A673 (cell line): ENCODE data around the gene ITGA1. TPM values are rescaled to one million over a fixed set of nuclear protein-coding genes. Genes with fewer than 3 reads are reported as not detected.

Source experiments
- BruUV-seq: library from RNA; stranded (reverse); fragments of 400-500 nt; replicated peaks from 2 replicates; lab custom pipeline; 2021; lab: Mats Ljungman, UMichigan
- CTCF ChIA-PET: fragments of 300-600 bp; sonication (Branson Sonifier 250); formaldehyde crosslinking; loops from one replicate; lab custom pipeline; 2022; ENCODE audit warnings: antibody characterized with exemption; lab: Charles Lee
- POLR2A ChIA-PET: fragments of 300-600 bp; sonication (Branson Sonifier 250); formaldehyde crosslinking; loops from one replicate; lab custom pipeline; 2022; ENCODE audit warnings: antibody characterized with exemption; ENCODE audit not compliant: low non-redundant PET; lab: Charles Lee
- DNase-seq: peaks from one replicate; pipeline ENCODE4 v3.0.0-alpha.2; 2015; ENCODE audit warnings: low spot score
- H3K27ac ChIP-seq: fragments of 200-600 bp; sonication (generic); 2 replicates; pipeline ENCODE4 v1.5.1; 2016; ENCODE audit warnings: mixed run types, low read depth, mild to moderate bottlenecking, mixed read lengths, antibody characterized with exemption, low read length; ENCODE audit not compliant: poor library complexity, severe bottlenecking
- H3K27me3 ChIP-seq: fragments of 200-600 bp; sonication (generic); replicated peaks from 2 replicates; pipeline ENCODE4 v1.6.1; 2017; ENCODE audit warnings: mixed run types, low read depth, mild to moderate bottlenecking, mixed read lengths, antibody characterized with exemption, low read length; ENCODE audit not compliant: insufficient read depth, poor library complexity
- H3K36me3 ChIP-seq: fragments of 200-600 bp; sonication (generic); 2 replicates; pipeline ENCODE4 v1.6.1; 2016; ENCODE audit warnings: mixed run types, mild to moderate bottlenecking, mixed read lengths, antibody characterized with exemption, low read length; ENCODE audit not compliant: insufficient read depth, poor library complexity, severe bottlenecking
- H3K4me1 ChIP-seq: fragments of 200-600 bp; sonication (generic); 2 replicates; pipeline ENCODE4 v1.6.1; 2017; ENCODE audit warnings: mixed run types, mild to moderate bottlenecking, mixed read lengths, antibody characterized with exemption, low read length; ENCODE audit not compliant: insufficient read depth, poor library complexity, severe bottlenecking
- H3K4me3 ChIP-seq: fragments of 200-600 bp; sonication (generic); 2 replicates; pipeline ENCODE4 v1.5.1; 2016; ENCODE audit warnings: low read depth, mixed run types, mild to moderate bottlenecking, mixed read lengths, low read length; ENCODE audit not compliant: poor library complexity, severe bottlenecking
- H3K9me3 ChIP-seq: fragments of 200-600 bp; sonication (generic); 2 replicates; pipeline ENCODE4 v1.6.1; 2016; ENCODE audit warnings: mixed run types, low read depth, mild to moderate bottlenecking, mixed read lengths, antibody characterized with exemption, low read length; ENCODE audit not compliant: poor library complexity, severe bottlenecking
- EZH2 ChIP-seq: fragments of 200-600 bp; sonication (generic); IDR thresholded peaks from 2 replicates; pipeline ENCODE4 v1.6.1; 2017; ENCODE audit warnings: borderline replicate concordance, low read depth, mild to moderate bottlenecking, mixed read lengths, antibody characterized with exemption, low read length; ENCODE audit not compliant: poor library complexity, severe bottlenecking
- intact Hi-C: fragments of 100-400 bp; cut with micrococcal nuclease; formaldehyde crosslinking; loops from one replicate; pipeline ENCODE4 v1.10.0; 2022; ENCODE audit not compliant: unreplicated experiment
- total RNA-seq: library from RNA; stranded (reverse); gene quantifications from 2 replicates; pipeline ENCODE4 v1.2.3, GENCODE V29; 2021
- TF ChIP-seq, protein P1 (sequence below): fragments of 300-800, 200-600 bp; sonication (generic); conservative IDR thresholded peaks from 2 replicates; pipeline ENCODE4 v1.5.1; 2017; ENCODE audit warnings: low read depth, mild to moderate bottlenecking, antibody characterized with exemption, low read length, moderate library complexity, mixed read lengths

ITGA1 gene
- total RNA-seq, 1 experiment from 2014 or later = 8.1 TPM

DNA sequence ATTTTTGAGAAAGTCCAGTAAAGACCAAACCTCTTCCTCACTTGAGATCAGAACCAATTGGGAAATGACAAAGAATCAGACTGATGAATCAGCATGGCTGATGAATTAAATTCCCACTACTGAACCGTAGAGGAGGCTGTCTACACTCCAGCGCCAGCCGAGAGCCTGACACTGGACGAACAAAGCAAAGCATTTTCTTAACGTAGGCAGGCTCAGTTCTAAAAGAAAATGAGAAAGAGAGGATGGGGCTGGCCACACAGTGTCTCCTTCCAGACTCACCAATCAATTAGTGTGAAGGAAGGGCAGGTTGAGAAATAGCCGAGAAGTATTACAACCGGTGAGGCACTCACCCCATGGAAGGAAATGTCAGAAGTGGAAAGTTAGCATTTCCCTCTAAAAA lies 49.4 kb downstream of the ITGA1 start:
- ChIA-PET POLR2A (no interaction called here), CTCF (no interaction called here)
- H3K27ac ChIP-seq = no peak overlapping the region
- no peak overlapping the region for H3K4me3 ChIP-seq
- peaks cover 27% of the 10 kb centered on the region for H3K4me1 ChIP-seq
- BruUV-seq = no TSS peak
- DNase-seq = peak; percentile 44
- H3K36me3 ChIP-seq = no peaks in the 10 kb centered on the region
- no peaks in the 10 kb centered on the region for H3K9me3 ChIP-seq
- H3K27me3 ChIP-seq = no peaks in the 10 kb centered on the region
- TF ChIP-seq, protein P1, sequence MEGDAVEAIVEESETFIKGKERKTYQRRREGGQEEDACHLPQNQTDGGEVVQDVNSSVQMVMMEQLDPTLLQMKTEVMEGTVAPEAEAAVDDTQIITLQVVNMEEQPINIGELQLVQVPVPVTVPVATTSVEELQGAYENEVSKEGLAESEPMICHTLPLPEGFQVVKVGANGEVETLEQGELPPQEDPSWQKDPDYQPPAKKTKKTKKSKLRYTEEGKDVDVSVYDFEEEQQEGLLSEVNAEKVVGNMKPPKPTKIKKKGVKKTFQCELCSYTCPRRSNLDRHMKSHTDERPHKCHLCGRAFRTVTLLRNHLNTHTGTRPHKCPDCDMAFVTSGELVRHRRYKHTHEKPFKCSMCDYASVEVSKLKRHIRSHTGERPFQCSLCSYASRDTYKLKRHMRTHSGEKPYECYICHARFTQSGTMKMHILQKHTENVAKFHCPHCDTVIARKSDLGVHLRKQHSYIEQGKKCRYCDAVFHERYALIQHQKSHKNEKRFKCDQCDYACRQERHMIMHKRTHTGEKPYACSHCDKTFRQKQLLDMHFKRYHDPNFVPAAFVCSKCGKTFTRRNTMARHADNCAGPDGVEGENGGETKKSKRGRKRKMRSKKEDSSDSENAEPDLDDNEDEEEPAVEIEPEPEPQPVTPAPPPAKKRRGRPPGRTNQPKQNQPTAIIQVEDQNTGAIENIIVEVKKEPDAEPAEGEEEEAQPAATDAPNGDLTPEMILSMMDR = peak; percentile 31; the same call in 1 of the 2 replicates
- no peak for TF ChIP-seq EZH2
- intact Hi-C loops = no loop called here

DNA sequence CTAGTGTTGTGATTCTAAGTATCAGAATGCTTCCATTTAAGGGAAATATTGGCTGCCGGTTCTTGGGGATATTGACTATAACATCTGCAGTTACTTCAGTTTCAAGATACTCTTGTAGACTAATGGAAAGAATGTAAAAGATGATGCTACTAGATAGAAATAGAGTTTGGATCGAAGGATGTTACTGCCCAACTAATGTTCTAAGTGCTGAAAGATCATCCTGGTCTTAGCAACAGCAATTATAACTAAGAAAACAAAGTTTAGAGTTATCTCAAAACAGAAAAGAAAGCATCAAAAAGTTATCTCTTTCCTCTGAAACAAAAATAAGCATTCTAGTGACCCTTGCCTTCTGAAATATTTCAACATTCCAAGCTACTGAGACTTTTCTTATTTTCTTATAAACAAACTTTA lies 49.9 kb downstream of the ITGA1 start:
- no peak for DNase-seq
- POLR2A ChIA-PET = no interaction called here
- no peaks in the 10 kb centered on the region for H3K9me3 ChIP-seq
- H3K27ac ChIP-seq = no peak overlapping the region
- CTCF ChIA-PET = no interaction called here
- no peak for TF ChIP-seq EZH2
- TF ChIP-seq, protein P1 = no peak
- H3K4me1 ChIP-seq = peaks cover 29% of the 10 kb centered on the region
- no peak overlapping the region for H3K4me3 ChIP-seq
- BruUV-seq = no TSS peak
- no peaks in the 10 kb centered on the region for H3K27me3 ChIP-seq
- intact Hi-C loops = no loop called here
- no peaks in the 10 kb centered on the region for H3K36me3 ChIP-seq

DNA sequence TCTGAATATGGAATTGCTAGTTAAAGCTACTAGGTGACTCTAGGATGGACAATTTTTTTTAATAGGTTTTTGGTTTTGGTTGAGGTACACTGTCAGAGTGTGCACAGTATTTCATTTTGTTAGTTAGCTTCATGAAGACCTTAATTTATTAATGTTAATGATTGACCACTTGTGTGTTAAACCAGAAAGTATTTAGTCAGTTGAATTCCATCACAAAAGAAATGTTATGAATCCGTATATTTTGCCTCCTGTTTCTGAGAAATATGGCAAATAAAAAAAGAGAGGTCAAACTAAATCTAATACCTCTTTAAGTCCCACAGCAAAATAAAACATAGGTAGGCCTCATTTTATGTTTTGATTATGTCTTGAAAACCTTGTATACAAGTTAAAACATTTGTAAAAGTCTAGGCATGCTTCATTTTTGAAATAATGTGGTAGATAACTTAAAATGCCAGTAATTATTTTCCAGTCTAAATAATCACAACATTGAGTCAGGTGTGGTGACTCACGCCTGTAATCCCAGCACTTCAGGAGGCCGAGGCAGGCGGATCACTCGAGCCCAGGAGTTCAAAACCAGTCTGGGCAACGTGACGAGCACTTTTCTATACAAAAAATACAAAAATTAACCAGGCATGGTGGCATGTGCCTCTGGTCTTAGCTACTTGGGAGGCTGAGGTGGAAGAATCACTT lies 50.8 kb downstream of the ITGA1 start:
- DNase-seq = no peak
- TF ChIP-seq, protein P1 = no peak
- TF ChIP-seq EZH2 = no peak
- H3K27ac ChIP-seq = peak overlapping the region; percentile 13
- intact Hi-C loops = no loop called here
- ChIA-PET POLR2A (no interaction called here), CTCF (no interaction called here)
- no TSS peak for BruUV-seq
- no peaks in the 10 kb centered on the region for H3K9me3 ChIP-seq
- no peaks in the 10 kb centered on the region for H3K36me3 ChIP-seq
- H3K4me1 ChIP-seq = peaks cover 32% of the 10 kb centered on the region
- no peak overlapping the region for H3K4me3 ChIP-seq
- H3K27me3 ChIP-seq = no peaks in the 10 kb centered on the region
